ENCODE data around the gene DYNC1LI2.
"Not testable (repeated sequence)": the region's sequence is repeated elsewhere in the genome, so short reads cannot be mapped to it uniquely, and the experiment has no call there.

- TF ChIP-seq CTCF (conservative IDR thresholded peaks at IDR 0.05 in 1 of 2, IDR thresholded peaks at IDR 0.05 in 1 of 2; ENCODE audit: extremely low read depth in 1 of 2, insufficient read depth in 1 of 2, low read depth in 1 of 2, low read length in 2 of 2); EZH2 (IDR thresholded peaks at IDR 0.05; ENCODE audit: borderline replicate concordance, low read length): not testable (repeated sequence)
Observed at GRCh38 chr16:66685501-66686115, 65.8 kb downstream of the DYNC1LI2 start.
